HG03025 (cell line): ENCODE results near the gene GLRA1.
"Not testable (repeated sequence)": the region's sequence is repeated elsewhere in the genome, so short reads cannot be mapped to it uniquely, and the experiment has no call there.

Experiments
- ATAC-seq: cut with Tn5 transposase; IDR thresholded peaks from one replicate; pipeline ENCODE4 v1.9.1; 2021; ENCODE audit warnings: mild to moderate bottlenecking, moderate library complexity; ENCODE audit not compliant: unreplicated experiment, low FRiP score

The GLRA1 gene

GRCh38 chr5:151921916-151922315 is 2.7 kb downstream of the GLRA1 start:
- ATAC-seq = no peak

GRCh38 chr5:151917904-151918303 is 6.7 kb downstream of the GLRA1 start:
- no peak for ATAC-seq

GRCh38 chr5:151913425-151913824 is 11.2 kb downstream of the GLRA1 start:
- no peak for ATAC-seq

- no peak for ATAC-seq
Observed at GRCh38 chr5:151912360-151912759, 12.3 kb downstream of the GLRA1 start.

- ATAC-seq = no peak
Observed at GRCh38 chr5:151911011-151911410, 13.6 kb downstream of the GLRA1 start.

- ATAC-seq = no peak
Observed at GRCh38 chr5:151909628-151910027, 15.0 kb downstream of the GLRA1 start.

GRCh38 chr5:151906246-151906645 is 18.4 kb downstream of the GLRA1 start:
- ATAC-seq = no peak

- no peak for ATAC-seq
Observed at GRCh38 chr5:151905557-151905961, 19.1 kb downstream of the GLRA1 start.

GRCh38 chr5:151904909-151905308 is 19.7 kb downstream of the GLRA1 start:
- ATAC-seq = no peak

- no peak for ATAC-seq
Observed at GRCh38 chr5:151904127-151904526, 20.5 kb downstream of the GLRA1 start.

GRCh38 chr5:151903243-151903653 is 21.4 kb downstream of the GLRA1 start:
- ATAC-seq = peak; percentile 88

- no peak for ATAC-seq
Observed at GRCh38 chr5:151902215-151902614, 22.4 kb downstream of the GLRA1 start.

GRCh38 chr5:151901611-151902010 is 23.0 kb downstream of the GLRA1 start:
- no peak for ATAC-seq

GRCh38 chr5:151900891-151901290 is 23.8 kb downstream of the GLRA1 start:
- ATAC-seq = no peak

- ATAC-seq = no peak
Observed at GRCh38 chr5:151899399-151899798, 25.3 kb downstream of the GLRA1 start.

GRCh38 chr5:151897896-151898295 is 26.8 kb downstream of the GLRA1 start:
- no peak for ATAC-seq

GRCh38 chr5:151897020-151897552 is 27.6 kb downstream of the GLRA1 start:
- no peak for ATAC-seq

GRCh38 chr5:151896031-151896691 is 28.5 kb downstream of the GLRA1 start:
- no peak for ATAC-seq

- no peak for ATAC-seq
Observed at GRCh38 chr5:151895660-151896030, 29.0 kb downstream of the GLRA1 start.

- ATAC-seq = not testable (repeated sequence)
Observed at GRCh38 chr5:151893485-151893884, 31.2 kb downstream of the GLRA1 start.

- ATAC-seq = no peak
Observed at GRCh38 chr5:151892393-151892792, 32.3 kb downstream of the GLRA1 start.

GRCh38 chr5:151890299-151890698 is 34.4 kb downstream of the GLRA1 start:
- ATAC-seq = no peak

- ATAC-seq = no peak
Observed at GRCh38 chr5:151889614-151890013, 35.0 kb downstream of the GLRA1 start.
